ENCODE measurements around the gene RBM24. TPM values are rescaled to one million over a fixed set of nuclear protein-coding genes. Genes with fewer than 3 reads are reported as not detected.

The RBM24 gene
- total RNA-seq, 1 experiment from 2014 or later, result 0.48 TPM

DNA sequence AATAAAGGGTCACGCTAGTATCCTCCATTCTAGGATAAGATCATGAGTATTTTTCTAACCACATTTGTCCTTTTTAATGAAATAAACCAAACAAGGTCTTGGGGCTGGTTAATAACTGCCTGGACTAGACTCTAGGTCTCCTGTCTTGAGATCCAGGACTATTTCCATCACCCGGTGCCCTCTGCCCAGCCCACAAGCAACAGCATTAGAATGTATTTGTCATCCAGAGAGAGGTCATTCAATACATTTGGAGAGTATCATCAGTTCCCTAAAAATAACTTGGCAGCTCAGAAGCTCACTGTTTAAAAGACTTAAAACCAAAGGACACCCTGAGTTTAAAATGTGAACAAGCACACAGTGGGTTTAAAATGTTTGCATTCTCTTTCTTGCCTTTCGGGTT is 4.4 kb upstream of the RBM24 start:
- TF ChIP-seq, protein P1, sequence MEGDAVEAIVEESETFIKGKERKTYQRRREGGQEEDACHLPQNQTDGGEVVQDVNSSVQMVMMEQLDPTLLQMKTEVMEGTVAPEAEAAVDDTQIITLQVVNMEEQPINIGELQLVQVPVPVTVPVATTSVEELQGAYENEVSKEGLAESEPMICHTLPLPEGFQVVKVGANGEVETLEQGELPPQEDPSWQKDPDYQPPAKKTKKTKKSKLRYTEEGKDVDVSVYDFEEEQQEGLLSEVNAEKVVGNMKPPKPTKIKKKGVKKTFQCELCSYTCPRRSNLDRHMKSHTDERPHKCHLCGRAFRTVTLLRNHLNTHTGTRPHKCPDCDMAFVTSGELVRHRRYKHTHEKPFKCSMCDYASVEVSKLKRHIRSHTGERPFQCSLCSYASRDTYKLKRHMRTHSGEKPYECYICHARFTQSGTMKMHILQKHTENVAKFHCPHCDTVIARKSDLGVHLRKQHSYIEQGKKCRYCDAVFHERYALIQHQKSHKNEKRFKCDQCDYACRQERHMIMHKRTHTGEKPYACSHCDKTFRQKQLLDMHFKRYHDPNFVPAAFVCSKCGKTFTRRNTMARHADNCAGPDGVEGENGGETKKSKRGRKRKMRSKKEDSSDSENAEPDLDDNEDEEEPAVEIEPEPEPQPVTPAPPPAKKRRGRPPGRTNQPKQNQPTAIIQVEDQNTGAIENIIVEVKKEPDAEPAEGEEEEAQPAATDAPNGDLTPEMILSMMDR (conservative IDR thresholded peaks at IDR 0.05), result no peak
- H3K14ac ChIP-seq (ENCODE audit: insufficient read depth, low read length), result no peak overlapping the region
- H3K4me1 ChIP-seq (ENCODE audit: insufficient read depth, low read length), result no peaks in the 10 kb centered on the region
- H3K9me3 ChIP-seq (ENCODE audit: control insufficient read depth, low read depth, low read length), result no peaks in the 10 kb centered on the region
- no peak overlapping the region for H3K9ac ChIP-seq (ENCODE audit: extremely low read depth, insufficient read length, low read length)
- H3K27ac Mint-ChIP-seq, result no peak overlapping the region
- no peak overlapping the region for H2BK12ac ChIP-seq (ENCODE audit: insufficient read length, low read depth, low read length)
- no CpG with 5 or more reads among the region's 3 CpGs for WGBS (ENCODE audit: extremely low coverage, insufficient read length, low lambda C conversion rate)
- H3K79me1 ChIP-seq (ENCODE audit: insufficient read depth, low read depth, low read length, poor library complexity, severe bottlenecking), result no peaks in the 10 kb centered on the region
- no peak overlapping the region for H3K4ac ChIP-seq (ENCODE audit: low read depth, low read length)
- no peak overlapping the region for H2BK5ac ChIP-seq (ENCODE audit: insufficient read length, low read length)
- DNase-seq, result no peak
- H3K4me2 ChIP-seq (ENCODE audit: insufficient read depth, insufficient read length, low read length), result no peak overlapping the region
- no peak overlapping the region for H2BK120ac ChIP-seq (ENCODE audit: low read depth, low read length, poor library complexity, severe bottlenecking)
- H3K27ac ChIP-seq (ENCODE audit: insufficient read length, low read depth, low read length), result no peak overlapping the region
- H4K20me1 ChIP-seq (ENCODE audit: control insufficient read depth, insufficient read depth, insufficient read length), result no peaks in the 10 kb centered on the region
- H3T11ph ChIP-seq (ENCODE audit: low read length), result no peak overlapping the region
- no peak overlapping the region for H2AFZ ChIP-seq (ENCODE audit: low read length)
- H3K18ac ChIP-seq (ENCODE audit: insufficient read length, low read depth, low read length), result no peak overlapping the region
- no peaks in the 10 kb centered on the region for H3K79me2 ChIP-seq (ENCODE audit: insufficient read depth, low read length)
- H4K5ac ChIP-seq (ENCODE audit: insufficient read length, low read depth, low read length), result no peak overlapping the region
- peaks cover 4 to 21% of the 10 kb centered on the region in 2 experiments for H3K4me1 Mint-ChIP-seq
- H3K4me3 Mint-ChIP-seq, result no peak overlapping the region
- H2AK5ac ChIP-seq (ENCODE audit: insufficient read length, low read length), result no peak overlapping the region
- H3K9me3 Mint-ChIP-seq, result no peaks in the 10 kb centered on the region
- H3K27me3 ChIP-seq (ENCODE audit: insufficient read depth, low read length), result peaks cover 23% of the 10 kb centered on the region
- no peak overlapping the region for H4K8ac ChIP-seq (replicated peaks; ENCODE audit: insufficient read length, low read depth, low read length)
- H3K27me3 Mint-ChIP-seq (ENCODE audit: low read depth), result peaks cover 80% of the 10 kb centered on the region
- H3K23me2 ChIP-seq (ENCODE audit: insufficient read length, low read depth, low read length, poor library complexity, severe bottlenecking), result peaks cover 8% of the 10 kb centered on the region
- H2BK20ac ChIP-seq (ENCODE audit: low read depth, low read length, poor library complexity, severe bottlenecking), result no peak overlapping the region
- no peak overlapping the region for H2BK15ac ChIP-seq (ENCODE audit: low read depth, low read length)
- no peak overlapping the region for H4K91ac ChIP-seq (ENCODE audit: insufficient read length, low read depth, low read length)
- no peaks in the 10 kb centered on the region; a peak in 2 of 7 replicates for H3K36me3 Mint-ChIP-seq (ENCODE audit: insufficient read depth in 1 of 3, low read depth in 3 of 3)
- no peak overlapping the region for H3K56ac ChIP-seq (ENCODE audit: insufficient read length, low read depth, low read length)
- H3K23ac ChIP-seq (ENCODE audit: insufficient read length, low read depth, low read length), result no peak overlapping the region
